Measurements from ENCODE around the gene SLPI.
A peak's percentile ranks its signal among the peaks of the same experiment; 100 is the strongest.

Gene SLPI

DNA sequence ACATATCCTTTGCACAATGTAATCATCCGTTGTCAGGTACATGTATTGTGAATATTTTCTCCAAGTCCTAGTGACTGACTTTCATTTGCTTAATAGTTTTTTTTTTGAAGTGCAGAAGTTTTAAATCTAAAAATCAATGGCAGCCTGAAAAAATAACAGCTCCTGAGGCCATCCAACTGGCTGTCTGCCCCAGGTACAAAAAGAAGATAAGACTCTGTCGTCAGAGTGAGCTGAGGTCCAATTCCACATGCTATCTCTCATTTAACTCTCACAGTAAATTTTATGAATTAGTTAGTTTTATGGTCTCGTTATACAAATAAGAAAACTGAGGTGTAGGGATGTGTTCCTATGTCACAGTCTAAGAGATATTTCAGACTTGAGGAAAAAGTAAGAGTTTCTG is 21.0 kb upstream of the SLPI start:
- no peak for DNase-seq (ENCODE audit: low read depth, low spot score)

DNA sequence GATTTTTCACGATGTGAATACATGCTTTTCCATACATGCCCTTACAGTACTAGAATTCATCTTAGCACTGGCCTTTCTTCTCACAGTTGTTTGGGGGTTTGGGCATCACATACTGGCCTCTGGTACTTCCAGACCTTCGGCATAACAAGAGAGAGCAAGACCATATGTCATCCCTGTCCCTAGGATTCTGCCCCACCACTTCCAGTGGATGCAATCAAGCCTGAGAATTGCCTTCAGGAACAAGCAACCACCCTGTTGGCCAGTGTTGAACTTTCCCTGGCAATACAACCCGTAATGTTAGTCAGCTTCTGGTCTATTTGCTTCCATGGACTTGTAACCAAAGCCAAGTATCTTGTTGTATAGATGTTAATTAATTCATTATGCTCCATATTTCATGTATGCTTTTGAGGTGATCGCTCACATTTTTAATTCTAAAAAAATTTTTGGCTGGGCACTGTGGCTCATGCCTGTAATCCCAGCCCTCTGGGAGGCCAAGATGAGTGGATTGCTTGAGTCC is 15.4 kb upstream of the SLPI start:
- DNase-seq (ENCODE audit: low read depth, low spot score): no peak

DNA sequence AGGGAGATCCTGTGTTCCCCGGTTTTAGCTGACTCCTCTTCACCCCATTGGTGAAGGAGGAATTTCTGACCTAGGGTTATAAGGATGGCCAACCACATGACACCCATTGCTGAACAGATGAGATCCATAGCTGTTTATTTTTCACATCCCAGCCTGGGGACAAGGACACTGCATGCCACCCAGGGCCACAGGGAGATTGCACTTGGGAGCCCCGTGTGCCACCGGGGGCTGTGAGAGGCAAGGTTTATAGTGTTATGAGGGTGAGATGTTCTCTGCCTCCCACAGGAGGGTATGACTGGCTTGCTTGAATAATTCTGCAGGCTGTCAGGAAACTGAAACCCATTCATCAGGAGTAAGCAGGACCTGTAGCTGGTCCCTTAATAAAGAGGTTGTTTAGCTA is 14.7 kb upstream of the SLPI start:
- DNase-seq (ENCODE audit: low read depth, low spot score): no peak

DNA sequence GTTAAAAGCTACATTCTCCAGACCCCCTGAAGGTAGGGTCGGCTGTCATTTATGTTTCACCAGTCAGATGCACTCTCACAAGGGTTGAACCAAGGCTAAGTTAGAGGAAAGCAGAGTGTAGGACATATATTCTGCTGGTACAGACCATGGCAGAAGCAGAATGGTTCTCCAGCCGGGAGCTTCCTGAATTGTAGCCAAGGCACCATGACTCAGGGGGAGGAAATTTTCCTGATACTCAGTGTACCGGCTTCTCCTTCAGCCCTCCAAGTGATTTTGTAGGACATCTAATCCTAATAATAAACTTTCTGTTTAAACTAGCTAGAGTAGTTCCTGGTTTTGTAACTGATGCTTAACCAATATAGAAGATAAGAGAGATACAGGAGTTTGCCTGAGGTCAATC is 14.2 kb upstream of the SLPI start:
- peak; percentile 20 for DNase-seq (ENCODE audit: low read depth, low spot score)

DNA sequence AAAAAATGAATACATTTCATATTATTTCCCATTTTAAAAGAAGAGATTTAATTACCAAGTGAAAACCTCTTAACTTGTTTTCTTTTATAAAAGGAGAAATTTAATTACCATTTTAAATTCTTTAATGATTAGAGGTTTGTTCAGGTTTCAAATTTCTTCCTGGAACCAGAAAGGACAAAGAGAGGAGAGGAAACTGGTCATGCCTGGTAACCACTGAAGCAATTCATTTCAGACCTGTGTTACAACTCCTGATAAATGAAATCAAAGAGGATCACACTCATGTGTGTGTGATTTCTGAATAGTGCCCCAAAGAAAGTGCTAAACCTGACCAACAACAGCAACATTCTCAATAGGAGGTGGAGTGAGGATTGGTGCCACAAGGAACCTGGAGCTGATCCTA is 12.6 kb upstream of the SLPI start:
- DNase-seq (ENCODE audit: low read depth, low spot score): no peak

DNA sequence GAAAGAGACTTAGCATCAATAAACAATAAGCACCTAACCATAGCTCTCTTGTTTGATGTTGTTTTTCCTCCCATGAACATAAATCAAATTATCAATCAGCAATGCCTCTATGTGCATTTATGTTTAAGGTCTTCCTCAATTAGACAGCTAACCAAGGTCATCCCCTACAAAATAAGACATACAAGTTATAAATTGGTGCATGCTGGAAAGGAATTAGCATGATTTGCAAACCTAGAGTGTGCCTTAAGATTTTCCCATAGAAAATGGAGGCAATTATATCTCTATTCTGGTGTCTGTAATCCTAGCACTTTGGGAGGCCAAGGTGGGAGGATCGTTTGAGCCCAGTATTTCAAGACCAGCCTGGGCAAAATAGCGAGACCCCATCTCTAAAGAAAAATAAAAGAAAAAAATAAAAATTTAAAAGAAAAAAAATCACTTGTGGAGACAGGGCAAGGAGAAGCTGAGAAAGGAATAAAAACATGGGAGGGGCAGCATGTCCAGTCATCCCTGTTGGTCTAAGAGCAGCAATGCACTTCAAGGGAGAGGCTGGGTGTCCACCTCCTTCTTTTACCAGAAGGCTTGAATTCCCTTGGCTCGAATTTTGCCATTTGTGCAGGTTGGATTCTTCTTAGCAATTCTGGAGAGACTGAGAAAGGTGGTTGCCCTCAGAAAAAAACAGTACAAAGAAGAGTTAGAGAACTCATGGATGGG is 9.3 kb upstream of the SLPI start:
- no peak for DNase-seq (ENCODE audit: low read depth, low spot score)

DNA sequence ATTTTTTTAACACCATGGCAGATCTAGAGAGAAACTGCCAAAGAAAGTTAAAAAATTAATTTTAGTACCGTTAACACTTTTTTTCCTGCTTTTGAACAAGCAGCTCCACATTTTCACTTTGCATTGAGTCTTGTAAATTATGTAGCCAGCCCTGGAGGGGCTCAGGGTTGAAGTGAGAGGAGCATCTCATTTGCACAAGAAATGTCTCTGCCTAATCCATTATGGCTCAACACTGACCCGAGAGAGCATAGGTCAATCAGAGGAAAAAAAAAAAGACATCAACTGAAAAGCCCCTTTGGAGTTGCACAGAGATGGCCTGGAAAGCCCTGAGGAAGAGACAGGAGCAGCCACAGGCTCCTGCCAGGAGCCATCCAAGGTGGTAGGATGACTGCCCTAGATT is 4.3 kb upstream of the SLPI start:
- no peak for DNase-seq (ENCODE audit: low read depth, low spot score)

DNA sequence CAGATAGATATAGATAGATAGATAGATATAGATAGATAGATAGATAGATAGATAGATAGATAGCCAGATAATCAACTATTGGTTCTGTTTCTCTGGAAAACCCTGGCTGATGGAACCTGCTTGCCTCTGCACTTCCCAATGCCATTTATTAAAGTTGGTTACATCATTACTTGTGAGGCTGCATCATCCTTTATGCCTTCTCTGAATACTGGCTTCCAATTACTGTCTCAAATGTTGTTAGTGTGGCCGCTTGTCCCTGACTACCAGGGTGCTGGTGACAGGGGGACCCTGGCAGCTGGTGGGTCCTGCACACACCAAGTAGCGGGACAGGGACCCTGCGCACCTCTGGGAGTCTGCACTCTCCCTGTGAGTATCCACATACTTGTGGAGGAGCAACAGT is 3.9 kb upstream of the SLPI start:
- DNase-seq (ENCODE audit: low read depth, low spot score): no peak

DNA sequence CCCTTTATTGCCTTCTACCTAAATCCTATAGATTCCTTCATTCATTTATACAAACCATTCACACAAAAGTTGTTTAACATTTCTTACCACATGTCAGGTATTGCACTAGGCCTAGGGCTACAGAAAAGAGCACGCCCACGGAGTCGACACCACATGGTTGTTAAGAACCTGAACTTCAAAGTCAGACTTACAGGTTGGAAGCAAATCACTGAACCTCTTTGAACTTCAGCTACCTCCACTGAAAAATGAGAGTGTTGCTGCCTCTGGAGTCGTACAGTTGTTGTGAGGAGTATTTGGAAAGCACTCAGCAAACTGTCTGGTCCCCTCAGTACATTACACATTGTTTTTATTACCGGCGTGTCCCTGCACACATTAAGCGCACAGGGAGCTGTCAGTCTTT is 3.3 kb upstream of the SLPI start:
- no peak for DNase-seq (ENCODE audit: low read depth, low spot score)

DNA sequence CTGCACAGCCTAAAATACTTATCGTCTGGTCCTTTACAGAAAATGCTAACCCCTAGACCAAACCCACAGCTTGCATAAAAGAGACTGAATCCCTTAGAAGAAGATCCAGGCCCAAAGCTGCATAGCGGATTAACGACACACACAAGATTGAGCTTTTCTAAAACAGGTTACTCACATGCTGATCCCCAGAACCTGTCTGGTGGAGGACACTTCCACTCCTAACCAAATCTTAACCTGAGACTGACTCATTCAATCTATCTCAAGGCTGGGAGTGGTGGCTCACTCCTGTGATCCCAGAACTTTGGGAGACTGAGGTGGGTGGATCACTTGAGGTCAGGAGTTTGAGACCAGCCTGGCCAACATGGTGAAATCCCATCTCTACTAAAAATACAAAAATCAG is 2.8 kb upstream of the SLPI start:
- DNase-seq (ENCODE audit: low read depth, low spot score): no peak

DNA sequence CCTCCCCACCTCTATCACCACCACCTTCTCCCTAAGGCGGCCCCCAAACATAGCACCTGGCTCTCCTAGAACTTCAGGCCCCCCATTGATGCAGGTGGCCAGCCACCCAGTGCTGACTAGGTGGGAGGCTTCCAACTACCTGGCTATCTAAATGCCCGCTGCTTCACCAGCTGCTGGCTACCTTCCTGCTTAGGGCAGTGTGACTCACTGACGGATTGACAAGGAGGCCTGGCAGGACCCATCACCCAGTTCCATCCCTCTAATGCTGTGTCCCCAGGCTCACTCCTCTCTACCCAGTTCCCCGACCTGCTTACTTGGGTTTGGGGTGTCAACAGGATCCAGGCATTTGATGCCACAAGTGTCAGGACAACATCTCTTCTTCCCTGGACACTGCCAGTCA is 1.1 kb downstream of the SLPI start:
- no peak for DNase-seq (ENCODE audit: low read depth, low spot score)

DNA sequence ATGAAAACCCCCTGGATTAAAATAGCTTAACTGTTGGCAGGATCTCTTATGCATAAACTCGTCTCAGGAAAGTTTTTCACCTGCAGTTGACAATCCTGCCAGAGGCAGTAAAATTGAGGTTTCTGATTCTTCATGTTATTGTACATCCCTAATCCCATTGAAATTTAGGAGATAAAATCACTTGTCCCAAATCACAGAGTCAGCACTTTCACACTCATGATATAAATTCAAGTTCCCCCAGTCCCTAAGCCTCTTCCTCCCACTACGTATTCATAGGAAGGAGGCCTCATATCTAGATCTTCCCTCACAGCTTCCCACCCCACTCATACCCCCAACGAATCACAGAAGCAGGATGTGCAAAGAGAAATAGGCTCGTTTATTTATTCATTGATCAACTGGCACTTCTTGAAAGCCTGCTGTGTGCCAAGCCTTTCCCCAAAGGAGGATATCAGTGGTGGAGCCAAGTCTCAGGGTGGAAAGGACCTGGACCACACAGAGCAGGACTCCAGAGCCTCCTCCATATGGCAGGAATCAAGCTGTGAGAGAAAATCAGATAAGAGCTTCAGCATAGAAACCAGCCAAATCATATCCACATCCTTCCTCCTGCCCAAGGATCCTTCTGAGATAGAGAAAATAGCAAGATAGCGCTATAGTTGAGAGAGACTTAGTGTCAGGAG is 2.3 kb downstream of the SLPI start:
- DNase-seq (ENCODE audit: low read depth, low spot score): no peak

DNA sequence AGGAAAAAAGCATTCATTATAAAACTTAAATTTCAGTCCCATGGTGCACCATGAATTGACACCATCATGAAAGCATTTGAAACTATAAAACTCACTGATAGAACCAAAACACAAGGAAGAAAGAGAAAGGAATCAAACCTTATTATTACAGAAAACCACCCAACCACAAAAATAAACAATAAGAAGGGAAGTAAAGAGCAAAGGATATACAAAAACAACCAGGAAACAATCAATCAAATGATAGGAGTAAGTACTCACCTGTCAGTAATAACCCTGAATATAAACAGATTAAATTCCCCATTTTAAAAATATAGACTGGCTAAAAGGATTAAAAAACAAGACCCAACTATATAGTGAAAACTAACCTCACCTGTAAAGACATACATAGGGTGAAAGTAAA is 5.8 kb downstream of the SLPI start:
- no peak for DNase-seq (ENCODE audit: low read depth, low spot score)

DNA sequence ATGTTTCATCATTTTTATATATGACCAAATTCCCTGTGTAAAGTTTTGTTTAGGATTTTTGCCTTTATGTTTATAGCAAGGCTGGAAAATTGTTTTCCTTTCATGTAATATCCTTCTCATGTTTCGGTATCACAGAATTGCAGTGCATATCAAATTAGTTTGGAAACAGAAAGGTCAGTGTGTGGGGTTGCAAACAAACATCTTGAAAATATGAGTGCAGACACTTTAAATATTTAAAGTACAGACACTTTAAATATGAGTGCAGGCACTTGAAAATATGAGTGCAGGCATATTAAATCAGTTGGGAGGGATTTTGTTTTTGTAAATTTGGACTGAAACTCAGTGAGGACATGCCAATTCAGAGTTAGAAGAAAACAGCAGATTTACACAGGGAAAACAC is 6.5 kb downstream of the SLPI start:
- DNase-seq (ENCODE audit: low read depth, low spot score): no peak

DNA sequence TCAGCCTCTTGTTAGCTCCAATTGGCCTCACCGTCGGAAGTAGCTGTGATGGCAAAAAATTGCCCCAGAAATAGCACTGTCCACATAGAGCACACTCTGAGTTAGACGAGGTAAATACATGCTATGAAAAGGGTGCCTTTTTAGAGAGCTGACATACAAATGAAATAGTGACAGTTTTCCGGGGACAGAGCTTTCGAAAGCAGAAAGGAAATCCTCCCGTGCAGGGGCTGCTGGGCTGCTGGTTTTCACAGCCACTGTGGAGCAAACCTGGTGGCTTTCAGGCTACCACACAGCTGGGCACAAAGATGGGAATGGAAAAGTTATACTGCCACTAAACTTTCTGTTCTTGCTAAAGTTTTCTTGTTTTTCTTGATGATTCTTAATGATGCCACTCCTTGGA is 8.3 kb downstream of the SLPI start:
- DNase-seq (ENCODE audit: low read depth, low spot score): no peak

DNA sequence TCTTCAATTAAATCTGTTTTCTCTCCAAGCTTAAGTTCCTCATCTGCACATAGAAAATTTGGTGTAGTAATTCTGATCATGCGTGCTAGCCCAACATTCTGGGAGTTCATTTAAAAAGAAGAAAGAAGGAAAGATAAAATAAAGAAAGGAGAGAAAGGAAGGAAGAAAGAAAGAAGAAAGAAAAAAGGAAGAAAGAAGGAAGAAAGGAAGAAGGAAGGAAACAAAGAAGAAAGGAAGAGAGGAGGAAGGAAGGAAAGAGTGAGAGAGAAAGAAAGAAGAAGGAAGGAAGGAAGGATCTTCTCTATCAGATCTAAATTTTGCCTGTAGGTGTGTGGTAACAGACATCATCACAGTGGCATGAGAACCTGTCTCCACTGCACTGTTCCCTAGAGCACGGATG is 16.2 kb downstream of the SLPI start:
- DNase-seq (ENCODE audit: low read depth, low spot score): no peak

DNA sequence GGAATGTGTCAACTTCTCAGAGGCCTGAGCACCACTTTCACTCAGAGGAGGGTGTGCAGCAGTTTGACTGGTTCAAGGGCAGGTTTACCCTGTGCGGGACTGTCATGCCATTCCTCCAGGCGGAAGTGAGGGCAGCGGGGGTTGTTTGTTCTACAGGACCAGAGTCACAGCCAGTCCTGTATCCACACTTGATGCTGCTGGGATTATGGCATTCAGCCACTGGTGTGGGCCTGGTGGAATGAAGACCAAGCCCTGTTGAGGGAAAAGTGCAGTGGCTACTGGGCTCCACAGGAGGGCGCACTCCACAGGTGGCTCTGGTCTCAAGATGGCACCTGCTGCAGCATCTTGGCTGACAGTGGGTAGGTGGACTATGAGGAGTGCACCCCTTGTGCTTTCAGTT is 18.4 kb downstream of the SLPI start:
- DNase-seq (ENCODE audit: low read depth, low spot score): no peak

DNA sequence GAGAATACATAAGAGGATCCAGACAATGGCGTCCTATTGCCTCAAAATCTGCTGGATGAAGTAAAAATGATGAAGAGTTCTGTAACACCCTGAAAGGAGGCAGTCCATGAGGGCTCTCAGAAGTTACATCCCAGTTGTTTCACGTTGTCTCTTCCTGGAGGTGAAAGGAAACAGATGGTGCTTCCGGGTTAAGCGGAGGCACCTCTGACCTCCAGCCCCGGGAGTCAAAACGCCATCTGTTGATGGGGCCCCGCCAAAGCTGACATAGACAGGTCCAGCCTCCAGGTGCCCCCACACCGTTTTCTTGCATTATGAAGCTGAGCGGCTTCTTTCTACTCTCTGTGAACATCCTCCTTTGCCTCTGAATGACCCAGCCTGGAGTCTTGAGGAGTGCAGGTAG is 23.7 kb downstream of the SLPI start:
- no peak for DNase-seq (ENCODE audit: low read depth, low spot score)

DNA sequence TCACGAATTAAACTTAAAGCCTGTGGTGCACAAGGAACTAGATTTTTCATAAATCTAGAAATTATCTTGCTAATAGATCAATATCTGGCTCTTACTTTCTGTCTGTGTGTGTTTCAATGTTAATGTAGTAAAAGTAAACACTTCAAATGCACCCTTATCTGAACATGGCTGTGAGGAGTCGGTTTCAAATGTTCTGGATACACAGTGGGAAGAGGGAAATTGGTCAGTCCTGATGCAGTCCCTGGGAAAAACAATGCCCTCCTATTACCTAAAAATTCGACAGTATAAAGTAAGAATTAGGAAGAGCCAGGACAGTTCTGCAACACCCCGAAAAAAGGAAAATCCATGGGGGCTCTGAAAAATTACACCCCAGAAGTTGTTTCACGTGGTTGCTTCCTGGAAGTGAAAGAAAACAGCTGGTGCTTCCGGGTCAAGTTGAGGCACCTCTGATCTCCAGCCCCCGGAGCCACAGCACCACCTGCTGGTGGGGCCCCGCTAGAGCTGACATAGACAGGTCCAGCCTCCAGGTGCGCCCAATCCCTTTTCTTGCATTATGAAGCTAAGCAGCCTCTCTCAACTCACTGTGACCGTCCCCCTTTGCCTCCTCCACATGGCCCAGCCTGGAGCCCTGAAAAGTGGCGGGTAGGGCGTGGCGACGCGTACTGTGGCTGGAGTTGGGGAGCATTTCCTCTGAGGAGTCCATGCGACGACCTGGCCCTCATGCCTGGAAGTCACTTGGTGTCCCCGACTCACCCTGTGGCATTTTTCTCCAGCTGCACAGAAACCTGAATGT is 24.9 kb downstream of the SLPI start:
- DNase-seq (ENCODE audit: low read depth, low spot score): no peak

DNA sequence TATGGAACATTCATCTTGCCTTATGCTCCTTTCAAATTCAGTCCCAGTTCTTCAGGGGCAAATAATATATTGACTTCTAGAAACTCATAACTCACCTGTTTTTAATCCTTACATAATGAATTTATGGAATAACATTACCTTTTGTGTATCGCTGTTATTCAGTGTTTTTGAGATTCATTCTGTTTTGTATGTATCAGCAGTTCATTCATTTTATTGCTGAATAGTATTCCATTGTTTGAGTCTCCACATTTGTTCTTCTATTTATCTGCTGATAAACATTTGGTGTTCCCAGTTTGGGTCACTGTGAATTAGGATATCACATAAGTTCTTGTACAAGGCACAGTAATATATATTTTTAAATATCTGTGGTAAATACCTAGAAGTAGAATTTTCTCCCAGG is 28.1 kb downstream of the SLPI start:
- DNase-seq (ENCODE audit: low read depth, low spot score): no peak

DNA sequence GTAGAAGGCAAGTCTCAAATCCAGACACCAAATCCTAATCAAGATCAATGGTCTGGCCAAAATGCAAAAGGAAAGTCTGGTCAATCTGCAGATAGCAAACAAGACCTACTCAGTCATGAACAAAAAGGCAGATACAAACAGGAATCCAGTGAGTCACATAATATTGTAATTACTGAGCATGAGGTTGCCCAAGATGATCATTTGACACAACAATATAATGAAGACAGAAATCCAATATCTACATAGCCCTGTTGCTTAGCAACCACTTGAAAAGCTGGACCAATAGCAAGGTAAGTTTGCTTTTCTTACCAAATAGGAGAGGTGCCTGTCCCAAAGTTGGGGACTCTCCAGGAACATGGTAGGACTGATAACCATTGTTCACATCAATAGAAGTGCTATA is 31.2 kb downstream of the SLPI start:
- DNase-seq (ENCODE audit: low read depth, low spot score): no peak

DNA sequence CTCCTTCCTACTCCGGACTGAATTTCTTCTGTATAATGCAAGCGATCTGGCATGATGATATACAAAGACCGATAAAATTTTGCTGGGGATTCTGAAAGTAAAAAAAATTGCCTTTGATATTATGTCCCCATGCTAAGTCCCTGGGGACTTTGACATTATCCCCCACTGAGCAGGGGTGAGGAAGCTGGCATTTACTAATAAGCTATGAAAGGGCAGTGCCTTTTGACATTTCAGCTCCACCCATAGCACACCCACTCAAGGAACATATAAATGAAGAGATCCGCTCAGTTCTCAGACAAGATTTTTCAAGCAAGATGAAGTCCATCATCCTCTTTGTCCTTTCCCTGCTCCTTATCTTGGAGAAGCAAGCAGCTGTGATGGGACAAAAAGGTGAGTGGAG is 33.3 kb downstream of the SLPI start, which contains the start of gene SEMG2:
TSS of gene SEMG2 (plus strand) at position 298 of the 400 bp plus-strand sequence. CDS start at position 315, 17 bp downstream.
- no peak for DNase-seq (ENCODE audit: low read depth, low spot score)

DNA sequence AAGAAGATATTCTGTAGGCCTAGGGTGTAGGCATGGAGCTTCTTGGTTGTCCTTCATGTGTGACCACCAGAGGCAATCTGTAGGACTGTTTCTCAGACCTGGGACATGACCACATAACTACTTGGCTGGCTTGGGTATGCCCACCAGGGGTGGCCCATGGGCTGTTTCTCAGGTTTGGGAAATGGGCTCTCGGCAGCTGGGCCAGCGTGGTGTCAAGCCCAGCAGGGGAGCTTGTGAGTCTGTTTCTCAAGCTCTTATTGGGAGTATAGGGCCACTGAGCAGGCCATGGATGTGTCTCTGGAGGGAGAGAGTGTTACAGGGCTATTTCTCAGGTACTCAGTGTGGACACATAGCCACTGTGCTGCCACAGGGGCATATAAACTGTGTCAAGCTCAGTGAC is 35.7 kb downstream of the SLPI start:
- DNase-seq (ENCODE audit: low read depth, low spot score): no peak

All from astrocyte of the hippocampus (primary cell).